ENCODE data around the gene GPR156.

GPR156 gene

DNA sequence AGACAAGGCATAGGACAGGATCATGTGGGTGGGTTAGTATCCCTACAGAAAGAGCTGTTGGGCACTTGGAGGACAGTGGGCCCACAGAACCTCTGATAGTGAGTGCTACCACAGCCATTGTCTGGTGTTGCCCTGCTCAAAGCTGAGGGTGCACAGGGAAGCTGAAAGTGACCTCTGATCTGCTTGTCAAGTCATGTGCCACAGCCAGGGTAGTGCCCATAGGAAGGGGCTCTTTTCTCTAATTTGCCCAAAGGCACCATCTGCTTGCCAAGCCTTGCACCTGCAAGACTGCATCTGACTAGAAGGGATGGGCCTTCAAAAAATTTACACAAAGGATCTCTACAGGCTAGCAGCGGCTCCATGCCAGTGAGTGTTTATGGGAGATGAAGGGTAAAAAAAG is 103.4 kb downstream of the GPR156 start:
- no peak; the same call in 1 of the 2 replicates for TF ChIP-seq CTCF (conservative IDR thresholded peaks at IDR 0.05; ENCODE audit: low read length)
- no peak for DNase-seq (ENCODE audit: low read depth)
- H3K4me3 ChIP-seq (ENCODE audit: low read length): no peak overlapping the region

- H3K4me3 ChIP-seq (ENCODE audit: low read length): no peak overlapping the region
- no peak for DNase-seq (ENCODE audit: low read depth)
- no peak for TF ChIP-seq CTCF (conservative IDR thresholded peaks at IDR 0.05; ENCODE audit: low read length)
These were observed 104.2 kb downstream of the GPR156 start for GRCh38 chr3:120180731-120181412.

DNA sequence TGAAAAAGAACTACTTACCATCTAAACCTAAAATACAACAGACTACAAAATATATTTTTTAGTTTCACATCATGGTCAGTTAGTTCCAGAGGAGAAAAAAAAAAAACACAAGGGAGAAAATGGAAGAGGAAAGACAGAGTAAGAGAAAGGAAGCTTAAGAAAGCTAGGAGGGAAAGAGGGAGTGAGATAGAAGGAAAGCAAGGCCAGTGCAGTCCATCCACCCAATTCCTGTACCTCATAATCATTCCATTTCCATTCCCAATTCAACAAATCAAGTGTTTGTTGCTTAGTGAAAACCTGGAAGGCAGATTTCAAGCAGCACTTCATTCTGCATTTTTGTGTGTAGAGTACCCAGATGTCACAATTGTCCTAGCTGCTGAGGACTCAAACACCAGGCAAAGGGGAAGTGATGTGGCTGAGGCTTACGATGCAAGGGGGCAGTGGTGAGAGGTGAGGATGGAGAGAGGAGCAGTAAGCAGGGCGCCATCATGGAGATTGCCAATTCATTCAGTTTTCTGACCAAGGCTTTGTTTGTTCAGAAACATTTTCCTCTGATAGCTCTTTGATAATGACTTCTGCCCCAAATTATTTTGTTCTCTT is 107.2 kb downstream of the GPR156 start:
- TF ChIP-seq CTCF (conservative IDR thresholded peaks at IDR 0.05; ENCODE audit: low read length): peak; percentile 19; the same call in 1 of the 2 replicates
- DNase-seq (ENCODE audit: low read depth): peak; percentile 66
- no peak overlapping the region; the same call in 1 of the 2 replicates for H3K4me3 ChIP-seq (ENCODE audit: low read length)

GRCh38 chr3:120177151-120177550 is 107.9 kb downstream of the GPR156 start:
- peak; percentile 38 for TF ChIP-seq CTCF (conservative IDR thresholded peaks at IDR 0.05; ENCODE audit: low read length)
- peak overlapping the region; percentile 1; the same call in 1 of the 2 replicates for H3K4me3 ChIP-seq (ENCODE audit: low read length)
- DNase-seq (ENCODE audit: low read depth): peak; percentile 92

- DNase-seq (ENCODE audit: low read depth): no peak
- no peak overlapping the region for H3K4me3 ChIP-seq (ENCODE audit: low read length)
- no peak for TF ChIP-seq CTCF (conservative IDR thresholded peaks at IDR 0.05; ENCODE audit: low read length)
These were observed 110.0 kb downstream of the GPR156 start for GRCh38 chr3:120174811-120175539.

- TF ChIP-seq CTCF (conservative IDR thresholded peaks at IDR 0.05; ENCODE audit: low read length): no peak
- peak; percentile 70 for DNase-seq (ENCODE audit: low read depth)
- no peak overlapping the region for H3K4me3 ChIP-seq (ENCODE audit: low read length)
These were observed 111.9 kb downstream of the GPR156 start for GRCh38 chr3:120173056-120173675.

Measured in AG10803 (cell line).